Non-pigmented ciliary epithelial cell (primary cell): ENCODE results near the gene CAMTA1.
"Not testable (repeated sequence)": the region's sequence is repeated elsewhere in the genome, so short reads cannot be mapped to it uniquely, and the experiment has no call there.

ENCODE experiments used
- DNase-seq: peaks from one replicate; pipeline ENCODE4 v3.0.0-alpha.2; 2010; ENCODE audit warnings: low read depth

The CAMTA1 gene

DNA sequence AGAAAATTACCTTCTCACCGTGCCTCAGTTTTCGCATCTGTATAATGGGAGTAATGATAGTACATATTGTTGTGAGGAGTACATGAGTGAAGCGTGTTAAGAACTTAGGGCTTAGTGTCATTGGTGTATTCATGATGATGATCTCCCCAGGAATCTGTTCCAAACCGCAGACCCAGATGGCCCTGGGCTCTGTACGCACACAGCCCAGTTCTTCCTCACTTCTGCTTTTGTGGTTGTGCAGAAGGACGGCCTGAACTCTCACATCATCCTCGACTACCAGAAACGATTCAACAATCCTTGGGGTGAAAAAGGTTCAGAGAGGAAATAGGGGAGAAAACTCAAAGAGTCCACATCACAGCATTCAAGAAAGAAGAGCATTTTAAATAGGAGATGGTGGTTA lies 323.0 kb downstream of the CAMTA1 start:
- no peak for DNase-seq

DNA sequence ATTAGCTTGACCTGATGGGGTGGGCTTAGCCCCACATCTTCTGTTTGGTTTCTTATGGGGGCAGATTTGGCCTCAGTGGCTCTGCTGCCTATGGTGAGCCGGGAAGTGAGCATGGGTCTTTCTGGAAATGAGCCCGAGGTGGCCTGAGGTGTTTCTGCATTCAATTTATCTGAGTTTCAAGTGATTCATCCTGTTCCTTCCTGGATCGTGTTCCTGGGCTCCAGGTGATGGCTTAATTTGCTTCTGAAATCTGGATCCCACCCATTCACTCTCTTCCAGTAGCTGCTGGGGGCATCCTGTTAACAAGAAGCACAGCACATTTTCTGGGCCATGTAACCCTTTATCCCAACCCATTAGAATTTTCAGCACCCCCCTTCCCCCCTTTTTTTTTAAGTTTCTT lies 324.6 kb downstream of the CAMTA1 start:
- no peak for DNase-seq

GRCh38 chr1:7110321-7110720 lies 325.1 kb downstream of the CAMTA1 start:
- DNase-seq = no peak

DNA sequence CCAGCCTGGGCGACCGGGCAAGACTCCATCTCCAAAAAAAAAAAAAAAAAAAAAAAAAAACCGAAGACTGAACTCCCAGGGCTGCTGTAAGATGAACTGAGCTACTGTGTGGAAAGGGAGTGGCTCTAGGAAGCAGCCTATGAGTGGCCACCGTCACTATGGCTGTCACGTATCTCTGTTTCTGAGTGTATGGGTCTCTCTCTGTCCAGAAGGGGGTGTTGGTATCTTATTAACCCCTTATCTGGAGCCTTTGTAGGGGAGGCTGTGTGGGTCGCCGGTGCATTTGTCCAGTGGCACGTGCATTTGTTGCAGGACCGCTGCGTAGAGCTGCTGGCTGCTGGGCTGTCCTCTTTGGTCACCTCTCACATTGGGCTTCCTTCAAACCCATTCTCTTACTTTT lies 326.6 kb downstream of the CAMTA1 start:
- DNase-seq = no peak

DNA sequence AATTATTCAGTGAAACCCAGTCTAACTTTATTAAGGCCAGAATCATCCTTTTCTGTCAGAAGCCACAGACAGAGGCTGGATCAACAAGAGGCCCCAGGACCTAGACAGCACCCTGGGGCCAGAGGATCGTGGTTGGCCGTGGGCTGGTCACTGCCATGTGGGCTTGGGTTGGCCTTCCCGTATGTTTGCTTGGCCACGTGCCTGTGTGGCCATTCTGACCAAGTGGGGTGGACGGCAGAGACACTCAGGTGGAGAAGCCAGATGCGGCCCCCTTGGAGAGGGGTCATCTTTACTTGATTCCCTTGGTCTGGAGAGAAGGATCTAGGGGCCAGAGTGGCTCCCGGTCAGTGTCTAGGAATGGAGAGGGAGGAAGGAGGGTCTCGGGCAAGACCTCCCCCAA lies 327.9 kb downstream of the CAMTA1 start:
- no peak for DNase-seq

DNA sequence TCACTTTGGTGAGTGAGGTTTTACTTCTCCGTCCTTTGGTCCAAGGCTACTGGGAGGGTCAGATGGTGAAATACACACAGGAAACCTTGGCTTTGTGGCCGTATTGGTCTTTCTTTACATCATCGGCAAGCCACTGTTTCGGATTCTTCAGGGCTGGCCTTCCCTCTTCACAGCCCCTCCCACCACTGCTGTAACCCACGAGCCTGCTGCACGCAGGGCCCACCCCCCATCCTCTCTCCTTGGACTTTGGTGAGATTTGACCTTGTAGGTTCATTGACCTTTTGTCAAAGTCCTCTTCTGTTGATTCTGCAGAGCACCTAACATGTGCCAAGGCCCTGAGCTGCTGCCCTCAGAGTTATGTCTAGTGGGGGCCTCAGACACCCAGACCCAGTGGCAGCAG lies 328.6 kb downstream of the CAMTA1 start:
- DNase-seq = no peak

GRCh38 chr1:7116001-7116400 lies 330.7 kb downstream of the CAMTA1 start:
- no peak for DNase-seq

GRCh38 chr1:7117399-7118281 lies 332.4 kb downstream of the CAMTA1 start:
- peak; percentile 60 for DNase-seq

- no peak for DNase-seq
Observed at GRCh38 chr1:7119156-7119555, 333.9 kb downstream of the CAMTA1 start.

GRCh38 chr1:7120863-7121621 lies 335.8 kb downstream of the CAMTA1 start:
- DNase-seq = no peak

GRCh38 chr1:7121622-7121988 lies 336.4 kb downstream of the CAMTA1 start:
- DNase-seq = no peak

DNA sequence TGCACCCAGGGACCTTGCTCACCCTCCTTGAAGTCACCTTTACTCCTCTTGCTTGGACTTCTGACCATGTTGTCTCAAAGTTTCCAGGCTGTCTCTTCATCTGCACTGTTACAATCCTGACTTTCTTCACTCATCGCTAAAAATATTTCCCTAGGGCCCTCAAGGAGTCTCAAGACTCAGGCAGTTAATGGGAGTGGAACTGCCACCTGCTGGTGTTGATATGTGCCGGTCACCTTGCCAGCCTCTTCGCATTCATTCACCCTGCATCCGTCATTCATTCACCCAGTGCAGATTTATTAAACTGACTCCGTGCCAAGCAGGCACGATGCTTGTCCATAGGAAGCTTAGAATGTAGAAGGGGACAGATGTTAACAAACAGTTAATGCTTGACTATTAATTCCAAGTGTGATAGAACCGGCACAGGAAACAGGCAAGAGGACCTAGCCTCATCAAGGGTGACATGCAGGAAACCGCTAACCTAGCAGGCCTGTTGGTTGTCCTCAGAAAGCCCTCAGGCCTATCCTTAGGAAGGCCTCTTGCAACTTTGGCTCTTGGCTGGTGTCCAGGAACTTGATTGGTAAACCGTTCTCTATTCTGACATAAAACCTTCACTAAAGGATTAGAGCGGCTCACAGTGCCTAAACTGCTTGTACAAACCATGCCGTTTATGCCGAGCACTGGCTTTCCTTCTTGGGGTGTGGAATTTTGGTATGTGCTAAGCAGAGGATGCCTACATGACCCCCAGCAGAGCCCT lies 342.2 kb downstream of the CAMTA1 start:
- no peak for DNase-seq

- DNase-seq = no peak
Observed at GRCh38 chr1:7128293-7128692, 343.0 kb downstream of the CAMTA1 start.

DNA sequence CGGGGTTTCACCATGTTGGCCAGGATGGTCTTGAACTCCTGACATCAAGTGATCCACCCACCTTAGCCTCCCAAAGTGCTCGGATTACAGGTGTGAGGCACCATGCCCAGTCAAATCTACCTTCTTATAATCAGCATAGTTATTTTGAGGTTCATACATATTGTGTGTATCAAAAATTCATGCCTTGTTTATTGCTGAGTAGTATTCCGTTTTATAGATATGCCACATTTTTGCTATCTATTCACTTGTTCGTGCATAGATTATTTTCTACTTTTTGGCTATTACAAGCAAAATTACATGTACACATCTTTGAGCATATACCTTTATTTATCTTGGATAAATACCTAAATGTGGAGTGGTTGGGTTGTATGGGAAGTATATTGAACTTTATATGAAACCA lies 344.9 kb downstream of the CAMTA1 start:
- DNase-seq = no peak

- DNase-seq = no peak
Observed at GRCh38 chr1:7135493-7135892, 350.2 kb downstream of the CAMTA1 start.

- DNase-seq = no peak
Observed at GRCh38 chr1:7136166-7136953, 351.1 kb downstream of the CAMTA1 start.

DNA sequence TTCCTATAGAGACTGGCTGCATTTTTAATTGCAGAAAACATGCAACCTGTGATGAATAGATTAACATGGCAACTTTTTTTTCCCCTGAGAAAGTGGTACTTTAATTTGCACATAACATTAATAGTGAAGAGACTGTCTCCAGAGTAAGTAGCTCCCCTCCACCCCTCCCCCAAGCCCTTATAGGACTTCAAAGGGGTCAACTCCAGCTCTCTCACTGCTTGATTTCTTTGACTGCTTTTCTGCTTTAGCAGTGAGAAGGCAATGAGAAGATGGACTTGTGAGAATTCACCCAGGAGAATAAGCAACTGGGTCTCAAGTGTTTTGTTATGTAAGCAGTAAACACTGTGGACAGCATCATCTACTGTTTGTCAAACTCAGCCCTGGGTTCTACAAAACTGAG lies 355.0 kb downstream of the CAMTA1 start:
- no peak for DNase-seq

- DNase-seq = no peak
Observed at GRCh38 chr1:7145947-7146346, 360.7 kb downstream of the CAMTA1 start.

- DNase-seq = no peak
Observed at GRCh38 chr1:7146710-7147109, 361.5 kb downstream of the CAMTA1 start.

GRCh38 chr1:7147581-7148282 lies 362.5 kb downstream of the CAMTA1 start:
- not testable (repeated sequence) for DNase-seq
